Activated T-cell treated with anti-CD3 and anti-CD28 coated beads, Interleukin-2, amount 50 U/mL, for 72 hours (primary cell): ENCODE results near the gene EPAS1. TPM values are rescaled to one million over a fixed set of nuclear protein-coding genes. Genes with fewer than 3 reads are reported as not detected.

Experiments
- ATAC-seq, 2 donors: fragments of 150-1000 bp; cut with Tn5 transposase; replicated peaks in 1 of 2; 2 replicates each; pipeline ENCODE4 v1.10.0; 2021; ENCODE audit warnings: moderate library complexity in 2 of 2, mild to moderate bottlenecking in 1 of 2
- DNase-seq, 2 donors: peaks; one replicate each; pipeline ENCODE4 v3.0.0; 2021 to 2022; ENCODE audit warnings: mixed read lengths in 1 of 2
- H3K27ac Mint-ChIP-seq: one replicate; pipeline ENCODE4 v1.8.0; 2022; ENCODE audit warnings: mild to moderate bottlenecking, moderate library complexity, mixed read lengths
- H3K27me3 Mint-ChIP-seq: one replicate; pipeline ENCODE4 v1.8.0; 2022; ENCODE audit warnings: low read depth, mixed read lengths
- H3K36me3 Mint-ChIP-seq, 2 donors: one replicate each; pipeline ENCODE4 v1.8.0; 2022; ENCODE audit warnings: mixed read lengths in 2 of 2, mild to moderate bottlenecking in 1 of 2; ENCODE audit not compliant: insufficient read depth in 2 of 2
- H3K4me1 Mint-ChIP-seq: one replicate; pipeline ENCODE4 v1.8.0; 2022; ENCODE audit warnings: low read depth, mixed read lengths
- H3K4me3 Mint-ChIP-seq, 2 donors: one replicate each; pipeline ENCODE4 v1.8.0; 2022; ENCODE audit warnings: mild to moderate bottlenecking in 2 of 2, mixed read lengths in 2 of 2, moderate library complexity in 2 of 2
- H3K9me3 Mint-ChIP-seq, 2 donors: one replicate each; pipeline ENCODE4 v1.8.0; 2022; ENCODE audit warnings: mixed read lengths in 2 of 2
- total RNA-seq, 2 donors: library from RNA; stranded (reverse); gene quantifications; one replicate each; pipeline ENCODE4 v1.2.3, GENCODE V29; 2022

EPAS1 gene
- total RNA-seq, 2 donors from 2014 or later: 50.8 to 219 TPM

- Mint-ChIP-seq H3K4me3 (no peak overlapping the region), H3K4me1 (peaks cover 12% of the 10 kb centered on the region), H3K27me3 (no peaks in the 10 kb centered on the region), H3K9me3 (peaks cover 9 to 17% of the 10 kb centered on the region in 2 donors), H3K36me3 (peaks cover 10 to 21% of the 10 kb centered on the region in 2 donors), H3K27ac (no peak overlapping the region)
- DNase-seq: no peak
- no peak for ATAC-seq
These were observed 123.7 kb downstream of the EPAS1 start for GRCh38 chr2:46420945-46421344.

- Mint-ChIP-seq H3K9me3 (peaks cover 9 to 16% of the 10 kb centered on the region in 2 donors), H3K27ac (no peak overlapping the region), H3K4me1 (peaks cover 12% of the 10 kb centered on the region), H3K27me3 (no peaks in the 10 kb centered on the region), H3K4me3 (no peak overlapping the region), H3K36me3 (peaks cover 10 to 18% of the 10 kb centered on the region in 2 donors)
- DNase-seq (no peak), ATAC-seq (peak; percentile 58 to 71)
These were observed 124.2 kb downstream of the EPAS1 start for GRCh38 chr2:46421361-46421760.

GRCh38 chr2:46422717-46423394 is 125.6 kb downstream of the EPAS1 start:
- peaks cover 3 to 13% of the 10 kb centered on the region in 2 donors for H3K9me3 Mint-ChIP-seq
- H3K4me1 Mint-ChIP-seq: peaks cover 12% of the 10 kb centered on the region
- no peaks in the 10 kb centered on the region for H3K27me3 Mint-ChIP-seq
- DNase-seq (no peak), ATAC-seq (no peak)
- H3K36me3 Mint-ChIP-seq: peaks cover 7 to 10% of the 10 kb centered on the region in 2 donors
- H3K4me3 Mint-ChIP-seq: no peak overlapping the region
- no peak overlapping the region for H3K27ac Mint-ChIP-seq

- ATAC-seq: no peak
- H3K27me3 Mint-ChIP-seq: no peaks in the 10 kb centered on the region
- H3K27ac Mint-ChIP-seq: no peak overlapping the region
- no peak overlapping the region for H3K4me3 Mint-ChIP-seq
- no peak for DNase-seq
- peaks cover 0 to 2% of the 10 kb centered on the region in 2 donors for H3K9me3 Mint-ChIP-seq
- peaks cover 12% of the 10 kb centered on the region for H3K4me1 Mint-ChIP-seq
- H3K36me3 Mint-ChIP-seq: peaks cover 0 to 2% of the 10 kb centered on the region in 2 donors
These were observed 127.7 kb downstream of the EPAS1 start for GRCh38 chr2:46424937-46425336.

- Mint-ChIP-seq H3K36me3 (no peaks in the 10 kb centered on the region), H3K27me3 (no peaks in the 10 kb centered on the region), H3K4me1 (peaks cover 33% of the 10 kb centered on the region), H3K4me3 (no peak overlapping the region), H3K9me3 (no peaks in the 10 kb centered on the region), H3K27ac (no peak overlapping the region)
- ATAC-seq (no peak), DNase-seq (no peak)
These were observed 131.8 kb downstream of the EPAS1 start for GRCh38 chr2:46428911-46429436.

GRCh38 chr2:46430413-46430812 is 133.2 kb downstream of the EPAS1 start:
- no peaks in the 10 kb centered on the region for H3K36me3 Mint-ChIP-seq
- no peak overlapping the region for H3K4me3 Mint-ChIP-seq
- H3K27me3 Mint-ChIP-seq: no peaks in the 10 kb centered on the region
- no peak for DNase-seq
- peaks cover 31% of the 10 kb centered on the region for H3K4me1 Mint-ChIP-seq
- no peak for ATAC-seq
- H3K27ac Mint-ChIP-seq: no peak overlapping the region
- H3K9me3 Mint-ChIP-seq: peaks cover 0 to 1% of the 10 kb centered on the region in 2 donors

GRCh38 chr2:46430992-46431391 is 133.8 kb downstream of the EPAS1 start:
- H3K36me3 Mint-ChIP-seq: no peaks in the 10 kb centered on the region
- DNase-seq: no peak
- peaks cover 0 to 1% of the 10 kb centered on the region in 2 donors for H3K9me3 Mint-ChIP-seq
- no peak overlapping the region for H3K4me3 Mint-ChIP-seq
- no peak for ATAC-seq
- H3K27me3 Mint-ChIP-seq: no peaks in the 10 kb centered on the region
- peaks cover 25% of the 10 kb centered on the region for H3K4me1 Mint-ChIP-seq
- H3K27ac Mint-ChIP-seq: no peak overlapping the region

GRCh38 chr2:46431481-46432235 is 134.5 kb downstream of the EPAS1 start:
- H3K27ac Mint-ChIP-seq: no peak overlapping the region
- no peaks in the 10 kb centered on the region for H3K36me3 Mint-ChIP-seq
- no peak overlapping the region for H3K4me3 Mint-ChIP-seq
- H3K4me1 Mint-ChIP-seq: peaks cover 31% of the 10 kb centered on the region
- ATAC-seq (no peak), DNase-seq (no peak)
- peaks cover 0 to 1% of the 10 kb centered on the region in 2 donors for H3K9me3 Mint-ChIP-seq
- H3K27me3 Mint-ChIP-seq: no peaks in the 10 kb centered on the region

- peak overlapping the region in 1 of 2 donors; percentile 4 for H3K4me3 Mint-ChIP-seq
- H3K36me3 Mint-ChIP-seq: peaks cover 0 to 3% of the 10 kb centered on the region in 2 donors
- ATAC-seq: no peak
- peaks cover 1 to 6% of the 10 kb centered on the region in 2 donors for H3K9me3 Mint-ChIP-seq
- no peak for DNase-seq
- peaks cover 47% of the 10 kb centered on the region for H3K4me1 Mint-ChIP-seq
- H3K27me3 Mint-ChIP-seq: no peaks in the 10 kb centered on the region
- no peak overlapping the region for H3K27ac Mint-ChIP-seq
These were observed 137.7 kb downstream of the EPAS1 start for GRCh38 chr2:46434851-46435273.

- H3K9me3 Mint-ChIP-seq: peaks cover 1 to 6% of the 10 kb centered on the region in 2 donors
- H3K4me3 Mint-ChIP-seq: peak overlapping the region in 1 of 2 donors; percentile 4
- H3K4me1 Mint-ChIP-seq: peaks cover 51% of the 10 kb centered on the region
- no peak for DNase-seq
- H3K36me3 Mint-ChIP-seq: peaks cover 0 to 3% of the 10 kb centered on the region in 2 donors
- H3K27ac Mint-ChIP-seq: no peak overlapping the region
- ATAC-seq: no peak
- no peaks in the 10 kb centered on the region for H3K27me3 Mint-ChIP-seq
These were observed 138.1 kb downstream of the EPAS1 start for GRCh38 chr2:46435353-46435752.

GRCh38 chr2:46435796-46436360 is 138.7 kb downstream of the EPAS1 start:
- Mint-ChIP-seq H3K4me3 (no peak overlapping the region), H3K9me3 (peaks cover 1 to 6% of the 10 kb centered on the region in 2 donors), H3K36me3 (peaks cover 0 to 3% of the 10 kb centered on the region in 2 donors), H3K27me3 (no peaks in the 10 kb centered on the region), H3K27ac (no peak overlapping the region), H3K4me1 (peaks cover 52% of the 10 kb centered on the region)
- DNase-seq (no peak), ATAC-seq (peak; percentile 15 to 18)
